H1 (cell line): Measurements from ENCODE around the gene HS6ST3. TPM values are rescaled to one million over a fixed set of nuclear protein-coding genes. Genes with fewer than 3 reads are reported as not detected.

Source experiments
- CTCF ChIA-PET: fragments of 300-600 bp; sonication (Branson Sonifier 250); formaldehyde crosslinking; loops from one replicate; lab custom pipeline; 2021; ENCODE audit not compliant: partially characterized antibody; lab: Charles Lee
- POLR2A ChIA-PET: fragments of 300-600 bp; sonication (Branson Sonifier 250); formaldehyde crosslinking; loops from one replicate; lab custom pipeline; 2021; ENCODE audit warnings: inconsistent platforms; ENCODE audit not compliant: partially characterized antibody; lab: Charles Lee
- DNase-seq, 2 experiments: peaks; one replicate each; pipeline versions ENCODE4 v3.0.0 to v3.0.0-alpha.2; 2010 to 2022; ENCODE audit warnings: low spot score in 2 of 2, low read depth in 1 of 2, mixed read lengths in 1 of 2
- FAIRE-seq: peaks from 2 replicates; lab custom pipeline; 2011; peaks lifted over from hg19 to GRCh38; lab: Jason Lieb, UNC
- H2AFZ ChIP-seq: 2 replicates; pipeline ENCODE4 v1.8.1; 2012; ENCODE audit warnings: low read length, inconsistent platforms
- H2AK5ac ChIP-seq: 2 replicates; pipeline ENCODE4 v1.6.1; 2013; ENCODE audit warnings: low read depth, low read length
- H2BK120ac ChIP-seq: replicated peaks from 2 replicates; pipeline ENCODE3; 2013; ENCODE audit warnings: low read depth, low read length, inconsistent platforms
- H2BK12ac ChIP-seq: 2 replicates; pipeline ENCODE4 v1.6.1; 2013; ENCODE audit warnings: low read depth, low read length
- H2BK15ac ChIP-seq: 2 replicates; pipeline ENCODE4 v1.6.1; 2013; ENCODE audit warnings: low read length
- H2BK20ac ChIP-seq: 2 replicates; pipeline ENCODE4 v1.6.1; 2013; ENCODE audit warnings: low read length
- H2BK5ac ChIP-seq: 2 replicates; pipeline ENCODE4 v1.6.1; 2013; ENCODE audit warnings: low read depth, low read length
- H3K14ac ChIP-seq: 2 replicates; pipeline ENCODE4 v1.6.1; 2013; ENCODE audit warnings: inconsistent platforms; ENCODE audit not compliant: insufficient read length
- H3K18ac ChIP-seq: 2 replicates; pipeline ENCODE4 v1.6.1; 2013; ENCODE audit warnings: low read length; ENCODE audit errors: extremely low read depth
- H3K23ac ChIP-seq: 2 replicates; pipeline ENCODE4 v1.6.1; 2013; ENCODE audit warnings: inconsistent platforms; ENCODE audit not compliant: insufficient read length
- H3K23me2 ChIP-seq: 2 replicates; pipeline ENCODE4 v1.6.1; 2013; ENCODE audit warnings: low read depth, low read length
- H3K27ac ChIP-seq: 2 replicates; pipeline ENCODE4 v1.6.1; 2011; ENCODE audit warnings: low read depth, low read length, inconsistent platforms
- H3K27me3 ChIP-seq, 4 experiments: replicated peaks in 1 of 4; 1 replicate in 1 of 4; 2 replicates in 3 of 4; pipeline versions ENCODE4 v1.6.1 to v1.8.1; 2011 to 2013; ENCODE audit warnings: low read length in 3 of 4, mild to moderate bottlenecking in 3 of 4, inconsistent platforms in 2 of 4, mixed read lengths in 2 of 4, moderate library complexity in 1 of 4; ENCODE audit not compliant: control insufficient read depth in 3 of 4, insufficient read depth in 3 of 4; ENCODE audit errors: extremely low read depth in 1 of 4
- H3K36me3 ChIP-seq, 4 experiments: 2 replicates each; pipeline versions ENCODE4 v1.6.1 to v1.8.1; 2011 to 2013; ENCODE audit warnings: mild to moderate bottlenecking in 4 of 4, low read length in 3 of 4, moderate library complexity in 2 of 4, control low read depth in 1 of 4, inconsistent platforms in 1 of 4; ENCODE audit not compliant: insufficient read depth in 4 of 4, control insufficient read depth in 2 of 4
- H3K4ac ChIP-seq: replicated peaks from 2 replicates; pipeline ENCODE3; 2013; ENCODE audit warnings: low read length, low read depth, mixed read lengths, inconsistent platforms; ENCODE audit not compliant: insufficient read length
- H3K4me1 ChIP-seq, 4 experiments: replicated peaks in 1 of 4; 1 replicate in 1 of 4; 2 replicates in 3 of 4; pipeline versions ENCODE4 v1.6.1 to v1.8.1; 2011 to 2013; ENCODE audit warnings: low read length in 3 of 4, inconsistent platforms in 2 of 4, mixed read lengths in 1 of 4; ENCODE audit not compliant: insufficient read depth in 4 of 4, control insufficient read depth in 3 of 4
- H3K4me2 ChIP-seq, 2 experiments: 2 replicates each; pipeline versions ENCODE4 v1.6.1 to v1.8.1; 2011 to 2013; ENCODE audit warnings: low read depth in 2 of 2, low read length in 2 of 2, control low read depth in 1 of 2, inconsistent platforms in 1 of 2, mild to moderate bottlenecking in 1 of 2; ENCODE audit not compliant: insufficient read depth in 1 of 2
- H3K4me3 ChIP-seq, 4 experiments: fragments of 200-600, 300-600 bp in 1 of 4; sonication (generic), shearing (Covaris generic), sonication (Bioruptor Twin) in 1 of 4; 2 replicates each; pipeline versions ENCODE4 v1.5.1 to v1.8.1; 2011 to 2016; ENCODE audit warnings: low read length in 4 of 4, low read depth in 3 of 4, control low read depth in 2 of 4, inconsistent platforms in 2 of 4, mild to moderate bottlenecking in 2 of 4, mixed read lengths in 1 of 4, moderate library complexity in 1 of 4; ENCODE audit not compliant: insufficient read depth in 2 of 4; ENCODE audit errors: extremely low read depth in 1 of 4
- H3K56ac ChIP-seq: replicated peaks from 2 replicates; pipeline ENCODE3; 2013; ENCODE audit warnings: low read depth, mild to moderate bottlenecking, mixed read lengths, low read length, inconsistent platforms; ENCODE audit not compliant: insufficient read length
- H3K79me1 ChIP-seq: 2 replicates; pipeline ENCODE4 v1.6.1; 2013; ENCODE audit warnings: low read depth, low read length, control low read depth
- H3K79me2 ChIP-seq, 2 experiments: 2 replicates each; pipeline versions ENCODE4 v1.6.1 to v1.8.1; 2012 to 2013; ENCODE audit warnings: low read length in 2 of 2, mild to moderate bottlenecking in 2 of 2, inconsistent platforms in 1 of 2; ENCODE audit not compliant: insufficient read depth in 2 of 2, control insufficient read depth in 1 of 2
- H3K9ac ChIP-seq, 4 experiments: replicated peaks in 1 of 4; 1 replicate in 1 of 4; 2 replicates in 3 of 4; pipeline versions ENCODE4 v1.6.1 to v1.8.1; 2011 to 2013; ENCODE audit warnings: low read depth in 3 of 4, low read length in 3 of 4, control low read depth in 2 of 4, mild to moderate bottlenecking in 2 of 4, moderate library complexity in 2 of 4, inconsistent platforms in 1 of 4; ENCODE audit errors: extremely low read depth in 1 of 4
- H3K9me3 ChIP-seq, 2 experiments: 2 replicates each; pipeline versions ENCODE4 v1.6.1 to v1.8.1; 2012 to 2013; ENCODE audit warnings: mild to moderate bottlenecking in 2 of 2, moderate library complexity in 2 of 2, control low read depth in 1 of 2, inconsistent platforms in 1 of 2, low read depth in 1 of 2, low read length in 1 of 2, mixed read lengths in 1 of 2; ENCODE audit not compliant: insufficient read depth in 2 of 2
- H4K20me1 ChIP-seq, 2 experiments: replicated peaks in 1 of 2; 2 replicates each; pipeline versions ENCODE3 to v1.8.1; 2011 to 2013; ENCODE audit warnings: inconsistent platforms in 2 of 2, low read length in 2 of 2, mild to moderate bottlenecking in 1 of 2; ENCODE audit not compliant: insufficient read depth in 2 of 2, control insufficient read depth in 1 of 2
- H4K5ac ChIP-seq: 2 replicates; pipeline ENCODE4 v1.6.1; 2013; ENCODE audit warnings: low read length, low read depth, mixed read lengths, inconsistent platforms; ENCODE audit not compliant: insufficient read length
- H4K8ac ChIP-seq: 2 replicates; pipeline ENCODE4 v1.8.0; 2013; ENCODE audit warnings: mild to moderate bottlenecking, moderate library complexity, low read length, inconsistent platforms; ENCODE audit not compliant: insufficient read depth; ENCODE audit errors: extremely low read depth
- H4K91ac ChIP-seq: replicated peaks from 2 replicates; pipeline ENCODE3; 2013; ENCODE audit warnings: low read length, mixed read lengths, inconsistent platforms; ENCODE audit not compliant: insufficient read length
- ASH2L ChIP-seq: fragments of 200-600, 300-600 bp; sonication (generic); IDR thresholded peaks from one replicate; pipeline ENCODE4 v1.7.1; 2017; ENCODE audit warnings: low read length
- HDAC2 ChIP-seq, 2 experiments: fragments of 300-600 bp in 1 of 2; sonication (generic) in 1 of 2; IDR thresholded peaks; 2 replicates each; pipeline ENCODE4 v1.6.1; 2011 to 2012; ENCODE audit warnings: low read depth in 2 of 2, low read length in 2 of 2, mild to moderate bottlenecking in 2 of 2, moderate library complexity in 2 of 2, borderline replicate concordance in 1 of 2, inconsistent platforms in 1 of 2
- RAD21 ChIP-seq, 2 experiments: IDR thresholded peaks in 1 of 2; conservative IDR thresholded peaks in 1 of 2; 2 replicates each; pipeline ENCODE4 v1.6.1; 2011; ENCODE audit warnings: low read depth in 2 of 2, low read length in 2 of 2, improper control_type of control experiment in 1 of 2, inconsistent platforms in 1 of 2, mild to moderate bottlenecking in 1 of 2, moderate library complexity in 1 of 2
- YY1 ChIP-seq: IDR thresholded peaks from 2 replicates; pipeline ENCODE4 v1.6.1; 2011; ENCODE audit warnings: low read depth, mild to moderate bottlenecking, low read length
- WGBS, 2 experiments: shearing (Covaris generic) in 1 of 2; methylation state at CpG; one replicate each; pipeline versions ENCODE4 v1.1.6 to v1.1.7; 2013 to 2015; ENCODE audit warnings: low lambda C conversion rate in 2 of 2, mixed read lengths in 2 of 2, inconsistent platforms in 1 of 2, low coverage in 1 of 2, missing lambda C conversion rate in 1 of 2; ENCODE audit not compliant: insufficient replicate concordance in 2 of 2, insufficient coverage in 1 of 2, insufficient read length in 1 of 2; ENCODE audit errors: extremely low coverage in 1 of 2, missing lambda C conversion rate in 1 of 2; 5-methylcytosine and 5-hydroxymethylcytosine counted together
- polyA plus RNA-seq, 7 experiments: library from polyadenylated mRNA; depleted of rRNA in 3 of 7; stranded (reverse) in 5 of 7; unstranded in 2 of 7; fragments of >200 nt in 5 of 7; fragments of 200-250 nt in 2 of 7; gene quantifications; 1 replicate in 5 of 7; 2 replicates in 1 of 7; 4 replicates in 1 of 7; pipeline versions ENCODE4 v1.2.1 to v1.2.3, GENCODE V29; 2011 to 2013; ENCODE audit warnings: missing spikeins in 2 of 7, mixed read lengths in 2 of 7
- total RNA-seq: library from RNA; stranded (reverse); fragmentation: NEBNext Ultra II Directional; extraction: Animal tissue kit (Norgen Biotek cat#: 25700); gene quantifications from 2 replicates; pipeline ENCODE4 v1.2.1, GENCODE V29; 2021

HS6ST3 gene
- total and polyA plus RNA-seq, 2 of the 8 experiments (the other 6 are each of a cell fraction or from before 2014, with no cell fraction given) = 0.45 to 1.2 TPM

DNA sequence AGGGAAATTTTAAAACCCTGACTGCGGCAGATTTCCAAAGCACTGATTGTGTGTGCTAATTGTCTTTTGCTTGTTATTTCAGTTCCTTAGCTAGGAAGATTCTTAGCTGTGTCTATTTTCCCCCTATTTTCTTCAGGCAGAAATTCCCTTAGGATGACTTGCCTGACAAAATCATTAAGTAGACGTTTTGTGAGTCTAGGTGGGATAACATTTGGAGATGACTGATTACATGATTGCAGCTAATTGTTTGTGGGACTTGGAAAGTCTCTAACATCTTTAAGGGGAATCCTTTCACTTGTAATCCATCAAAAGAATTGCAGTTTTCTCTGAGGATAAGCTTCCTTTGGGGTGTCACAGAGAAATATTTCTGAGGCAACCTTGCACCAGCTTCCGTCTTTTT lies 676.4 kb downstream of the HS6ST3 start:
- CTCF ChIA-PET = interaction anchor here (0.5 to 2.2 kb wide), 4 partner anchors 10 to 593 kb away, joined by 3 to 6 read pairs (median 4); no protein-coding TSS in a partner anchor
- TF ChIP-seq YY1 (no peak), HDAC2 (IDR thresholded peaks at IDR 0.05; ENCODE audit: borderline replicate concordance in 1 of 2, low read depth in 2 of 2, low read length in 2 of 2) (no peak), RAD21 (IDR thresholded peaks at IDR 0.05 in 1 of 2, conservative IDR thresholded peaks at IDR 0.05 in 1 of 2; ENCODE audit: low read depth in 2 of 2, low read length in 2 of 2) (no peak), ASH2L (no peak)

More for the DNA sequence above, 676.4 kb downstream of the HS6ST3 start:
- no peak for FAIRE-seq
- no peaks in the 10 kb centered on the region for H3K9me3 ChIP-seq
- H4K8ac ChIP-seq = no peak overlapping the region
- no peak overlapping the region for H2AFZ ChIP-seq
- H2BK12ac ChIP-seq = no peak overlapping the region
- no peak overlapping the region for H2AK5ac ChIP-seq
- H3K79me1 ChIP-seq = no peaks in the 10 kb centered on the region; the same call in 1 of the 2 replicates
- H3K23ac ChIP-seq = no peak overlapping the region
- no peak overlapping the region for H2BK20ac ChIP-seq
- no peaks in the 10 kb centered on the region for H4K20me1 ChIP-seq
- no peak overlapping the region for H3K18ac ChIP-seq
- H3K56ac ChIP-seq = no peak overlapping the region
- no peak overlapping the region for H2BK5ac ChIP-seq
- H3K27me3 ChIP-seq = no peaks in the 10 kb centered on the region
- POLR2A ChIA-PET = no interaction called here
- no peak overlapping the region for H2BK15ac ChIP-seq
- no peak overlapping the region for H3K27ac ChIP-seq
- H3K79me2 ChIP-seq = no peaks in the 10 kb centered on the region
- H3K9ac ChIP-seq = no peak overlapping the region
- H4K5ac ChIP-seq = no peak overlapping the region
- no peak overlapping the region for H3K4me2 ChIP-seq
- H4K91ac ChIP-seq = no peak overlapping the region
- H2BK120ac ChIP-seq = no peak overlapping the region
- H3K14ac ChIP-seq = no peak overlapping the region
- no peak overlapping the region for H3K4ac ChIP-seq
- no peak for DNase-seq
- H3K23me2 ChIP-seq = no peaks in the 10 kb centered on the region
- H3K4me3 ChIP-seq = no peak overlapping the region
- H3K36me3 ChIP-seq = no peaks in the 10 kb centered on the region
- peaks cover 0 to 11% (median 9%) of the 10 kb centered on the region in 4 experiments; a peak in 4 of 7 replicates for H3K4me1 ChIP-seq
- WGBS, 2 experiments = 87% methylated on average over 3 of the region's 3 CpGs; no CpG with 5 or more reads in 1 of the 2 experiments
